ENCODE data around the gene CAPN13. TPM values are rescaled to one million over a fixed set of nuclear protein-coding genes. Genes with fewer than 3 reads are reported as not detected.

Gene CAPN13
- total RNA-seq, 1 donor from 2014 or later, result not detected

GRCh38 chr2:30737326-30737610 lies 70.0 kb downstream of the CAPN13 start:
- no peak overlapping the region for H3K27ac Mint-ChIP-seq
- no peak for DNase-seq
- no peaks in the 10 kb centered on the region for H3K36me3 Mint-ChIP-seq (ENCODE audit: low read depth)

GRCh38 chr2:30736461-30737325 lies 70.6 kb downstream of the CAPN13 start:
- H3K9me3 Mint-ChIP-seq, result no peaks in the 10 kb centered on the region
- intact Hi-C loops (cut with micrococcal nuclease), result no loop called here
- no peaks in the 10 kb centered on the region for H3K4me1 Mint-ChIP-seq
- H3K27me3 Mint-ChIP-seq, result no peaks in the 10 kb centered on the region
- H3K27ac Mint-ChIP-seq, result no peak overlapping the region
- H3K36me3 Mint-ChIP-seq (ENCODE audit: low read depth), result no peaks in the 10 kb centered on the region
- DNase-seq, result no peak
- no peak overlapping the region for H3K4me3 Mint-ChIP-seq

More at GRCh38 chr2:30737326-30737610, 70.0 kb downstream of the CAPN13 start:
- Mint-ChIP-seq H3K9me3 (no peaks in the 10 kb centered on the region), H3K27me3 (no peaks in the 10 kb centered on the region), H3K4me3 (no peak overlapping the region), H3K4me1 (no peaks in the 10 kb centered on the region)
- intact Hi-C loops (cut with micrococcal nuclease), result no loop called here

GRCh38 chr2:30733876-30734520 lies 73.2 kb downstream of the CAPN13 start:
- no peaks in the 10 kb centered on the region for H3K36me3 Mint-ChIP-seq (ENCODE audit: low read depth)

GRCh38 chr2:30732876-30733275 lies 74.4 kb downstream of the CAPN13 start:
- H3K4me1 Mint-ChIP-seq, result no peaks in the 10 kb centered on the region
- no peak overlapping the region for H3K4me3 Mint-ChIP-seq
- H3K36me3 Mint-ChIP-seq (ENCODE audit: low read depth), result no peaks in the 10 kb centered on the region
- intact Hi-C loops (cut with micrococcal nuclease), result no loop called here
- no peaks in the 10 kb centered on the region for H3K27me3 Mint-ChIP-seq
- no peak overlapping the region for H3K27ac Mint-ChIP-seq
- H3K9me3 Mint-ChIP-seq, result no peaks in the 10 kb centered on the region
- no peak for DNase-seq

More at GRCh38 chr2:30733876-30734520, 73.2 kb downstream of the CAPN13 start:
- intact Hi-C loops (cut with micrococcal nuclease), result no loop called here
- no peak overlapping the region for H3K27ac Mint-ChIP-seq
- no peak for DNase-seq
- H3K9me3 Mint-ChIP-seq, result no peaks in the 10 kb centered on the region
- no peak overlapping the region for H3K4me3 Mint-ChIP-seq
- H3K27me3 Mint-ChIP-seq, result no peaks in the 10 kb centered on the region
- H3K4me1 Mint-ChIP-seq, result no peaks in the 10 kb centered on the region

- Mint-ChIP-seq H3K27ac (no peak overlapping the region), H3K36me3 (ENCODE audit: low read depth) (no peaks in the 10 kb centered on the region), H3K9me3 (no peaks in the 10 kb centered on the region), H3K27me3 (peaks cover under 1% of the 10 kb centered on the region), H3K4me3 (no peak overlapping the region), H3K4me1 (no peaks in the 10 kb centered on the region)
- DNase-seq, result no peak
- intact Hi-C loops (cut with micrococcal nuclease), result no loop called here
Measured at GRCh38 chr2:30732376-30732775, 74.9 kb downstream of the CAPN13 start.

GRCh38 chr2:30731706-30732105 lies 75.5 kb downstream of the CAPN13 start:
- Mint-ChIP-seq H3K9me3 (no peaks in the 10 kb centered on the region), H3K4me3 (no peak overlapping the region), H3K27me3 (peaks cover 7% of the 10 kb centered on the region), H3K4me1 (no peaks in the 10 kb centered on the region), H3K27ac (no peak overlapping the region), H3K36me3 (ENCODE audit: low read depth) (no peaks in the 10 kb centered on the region)
- intact Hi-C loops (cut with micrococcal nuclease), result no loop called here
- DNase-seq, result no peak

- Mint-ChIP-seq H3K4me1 (no peaks in the 10 kb centered on the region), H3K27me3 (peaks cover 7% of the 10 kb centered on the region), H3K27ac (no peak overlapping the region), H3K36me3 (ENCODE audit: low read depth) (no peaks in the 10 kb centered on the region), H3K4me3 (no peak overlapping the region), H3K9me3 (no peaks in the 10 kb centered on the region)
- intact Hi-C loops (cut with micrococcal nuclease), result no loop called here
- DNase-seq, result no peak
Measured at GRCh38 chr2:30730736-30731647, 76.3 kb downstream of the CAPN13 start.

- no peak for DNase-seq
- Mint-ChIP-seq H3K27ac (no peak overlapping the region), H3K4me3 (no peak overlapping the region), H3K4me1 (no peaks in the 10 kb centered on the region), H3K36me3 (ENCODE audit: low read depth) (no peaks in the 10 kb centered on the region), H3K27me3 (peaks cover 20% of the 10 kb centered on the region), H3K9me3 (no peaks in the 10 kb centered on the region)
- intact Hi-C loops (cut with micrococcal nuclease), result no loop called here
Measured at GRCh38 chr2:30729031-30729430, 78.2 kb downstream of the CAPN13 start.

GRCh38 chr2:30722936-30723725 lies 84.1 kb downstream of the CAPN13 start:
- peaks cover 31% of the 10 kb centered on the region for H3K27me3 Mint-ChIP-seq
- no peak overlapping the region for H3K4me3 Mint-ChIP-seq
- no peak for DNase-seq
- H3K36me3 Mint-ChIP-seq (ENCODE audit: low read depth), result no peaks in the 10 kb centered on the region
- intact Hi-C loops (cut with micrococcal nuclease), result no loop called here
- H3K9me3 Mint-ChIP-seq, result no peaks in the 10 kb centered on the region
- no peaks in the 10 kb centered on the region for H3K4me1 Mint-ChIP-seq
- H3K27ac Mint-ChIP-seq, result no peak overlapping the region

- DNase-seq, result no peak
- no peak overlapping the region for H3K27ac Mint-ChIP-seq
- intact Hi-C loops (cut with micrococcal nuclease), result no loop called here
Measured at GRCh38 chr2:30721668-30722647, 85.3 kb downstream of the CAPN13 start.

GRCh38 chr2:30721241-30721640 lies 86.0 kb downstream of the CAPN13 start:
- H3K9me3 Mint-ChIP-seq, result no peaks in the 10 kb centered on the region
- no peaks in the 10 kb centered on the region for H3K36me3 Mint-ChIP-seq (ENCODE audit: low read depth)
- no peak overlapping the region for H3K27ac Mint-ChIP-seq
- DNase-seq, result no peak
- no peaks in the 10 kb centered on the region for H3K4me1 Mint-ChIP-seq
- H3K27me3 Mint-ChIP-seq, result peaks cover 25% of the 10 kb centered on the region
- intact Hi-C loops (cut with micrococcal nuclease), result no loop called here
- no peak overlapping the region for H3K4me3 Mint-ChIP-seq

More at GRCh38 chr2:30721668-30722647, 85.3 kb downstream of the CAPN13 start:
- H3K4me1 Mint-ChIP-seq, result no peaks in the 10 kb centered on the region
- peaks cover 27% of the 10 kb centered on the region for H3K27me3 Mint-ChIP-seq
- no peaks in the 10 kb centered on the region for H3K36me3 Mint-ChIP-seq (ENCODE audit: low read depth)
- no peak overlapping the region for H3K4me3 Mint-ChIP-seq
- H3K9me3 Mint-ChIP-seq, result no peaks in the 10 kb centered on the region

- Mint-ChIP-seq H3K4me1 (peaks cover 13% of the 10 kb centered on the region), H3K27ac (no peak overlapping the region), H3K4me3 (no peak overlapping the region)
Measured at GRCh38 chr2:30717081-30717650, 90.1 kb downstream of the CAPN13 start.

More at GRCh38 chr2:30717081-30717650, 90.1 kb downstream of the CAPN13 start:
- intact Hi-C loops (cut with micrococcal nuclease), result no loop called here
- no peaks in the 10 kb centered on the region for H3K9me3 Mint-ChIP-seq
- H3K36me3 Mint-ChIP-seq (ENCODE audit: low read depth), result no peaks in the 10 kb centered on the region
- no peak for DNase-seq
- H3K27me3 Mint-ChIP-seq, result peaks cover 13% of the 10 kb centered on the region

Measured in activated CD4-positive, alpha-beta T cell treated with anti-CD3 and anti-CD28 coated beads, Interleukin-2, amount 10 ng/mL, durations not matched to agents 24 days and 14 days (primary cell).